HCT116 (cell line): ENCODE data around the gene ETAA1. TPM values are rescaled to one million over a fixed set of nuclear protein-coding genes. Genes with fewer than 3 reads are reported as not detected.

Experiments used
- ATAC-seq: fragments of 200-7000 bp; cut with Tn5 transposase; 2 replicates; pipeline ENCODE4 v1.9.1; 2020; ENCODE audit warnings: mild to moderate bottlenecking, moderate library complexity
- BruUV-seq: library from RNA; stranded (reverse); fragments of 400-500 nt; replicated peaks from 2 replicates; lab custom pipeline; 2021; lab: Mats Ljungman, UMichigan
- CTCF ChIA-PET: fragments of 300-600 bp; sonication (Branson Sonifier 250); formaldehyde crosslinking; loops from one replicate; lab custom pipeline; 2021; ENCODE audit warnings: antibody characterized with exemption; lab: Charles Lee
- POLR2A ChIA-PET: fragments of 300-600, 350-600 bp; sonication (Branson Sonifier 250); formaldehyde crosslinking; loops from one replicate; lab custom pipeline; 2021; ENCODE audit warnings: antibody characterized with exemption; lab: Charles Lee
- RAD21 ChIA-PET, 2 experiments: fragments of 300-600 bp; sonication (Branson Sonifier 250); formaldehyde crosslinking; loops; one replicate each; lab custom pipeline; 2023; ENCODE audit warnings: low total read pairs in 2 of 2; ENCODE audit not compliant: uncharacterized antibody in 2 of 2, unreplicated experiment in 2 of 2, low non-redundant PET in 1 of 2; lab: Charles Lee
- DNase-seq: peaks from one replicate; pipeline ENCODE4 v3.0.0-alpha.2; 2010; ENCODE audit warnings: low read depth, low spot score
- H2AFZ ChIP-seq: fragments of 200-600 bp; shearing (Covaris generic), sonication (generic); 2 replicates; pipeline ENCODE4 v1.6.1; 2017; ENCODE audit warnings: low read depth, mixed run types, mixed read lengths, antibody characterized with exemption, low read length; ENCODE audit not compliant: poor library complexity, severe bottlenecking
- H3K27ac ChIP-seq: 2 replicates; pipeline ENCODE4 v1.5.1; 2012; ENCODE audit warnings: low read depth, low read length
- H3K27me3 ChIP-seq: fragments of 200-600 bp; sonication (generic); 2 replicates; pipeline ENCODE4 v1.6.1; 2016; ENCODE audit warnings: mixed run types, low read length, mixed read lengths; ENCODE audit not compliant: insufficient read depth
- H3K36me3 ChIP-seq, 2 experiments: fragments of 200-500 bp in 1 of 2; fragments of 200-600 bp in 1 of 2; sonication (Bioruptor generic) in 1 of 2; sonication (generic) in 1 of 2; 2 replicates each; pipeline versions ENCODE4 v1.5.1 to v1.6.1; 2014 to 2016; ENCODE audit warnings: low read length in 2 of 2, inconsistent platforms in 1 of 2, mixed read lengths in 1 of 2, mixed run types in 1 of 2; ENCODE audit not compliant: insufficient read depth in 2 of 2, control insufficient read depth in 1 of 2
- H3K4me1 ChIP-seq, 2 experiments: fragments of 200-600 bp in 1 of 2; sonication (generic) in 1 of 2; 2 replicates each; pipeline versions ENCODE4 v1.5.1 to v1.6.1; 2012 to 2017; ENCODE audit warnings: low read length in 2 of 2, inconsistent platforms in 1 of 2, mild to moderate bottlenecking in 1 of 2, mixed read lengths in 1 of 2, mixed run types in 1 of 2, moderate library complexity in 1 of 2; ENCODE audit not compliant: insufficient read depth in 2 of 2, control insufficient read depth in 1 of 2
- H3K4me2 ChIP-seq: fragments of 200-600 bp; sonication (generic); 2 replicates; pipeline ENCODE4 v1.6.1; 2017; ENCODE audit warnings: mixed run types, low read length, mixed read lengths
- H3K4me3 ChIP-seq, 2 experiments: fragments of 200-600 bp in 1 of 2; sonication (generic) in 1 of 2; replicated peaks in 1 of 2; 2 replicates each; pipeline ENCODE4 v1.5.1; 2011 to 2016; ENCODE audit warnings: low read length in 2 of 2, control low read depth in 1 of 2, low read depth in 1 of 2, mild to moderate bottlenecking in 1 of 2, mixed read lengths in 1 of 2, mixed run types in 1 of 2
- H3K79me2 ChIP-seq: fragments of 200-600 bp; sonication (generic); 2 replicates; pipeline ENCODE4 v1.6.1; 2017; ENCODE audit warnings: mild to moderate bottlenecking, mixed run types, low read length, moderate library complexity, mixed read lengths; ENCODE audit not compliant: insufficient read depth
- H3K9ac ChIP-seq: fragments of 200-600 bp; sonication (generic); 2 replicates; pipeline ENCODE4 v1.6.1; 2016; ENCODE audit warnings: low read length, mixed read lengths
- H3K9me2 ChIP-seq: fragments of 200-600 bp; sonication (generic), shearing (Covaris generic); 2 replicates; pipeline ENCODE4 v1.6.1; 2017; ENCODE audit warnings: mixed run types, mild to moderate bottlenecking, moderate library complexity; ENCODE audit not compliant: insufficient read depth
- H3K9me3 ChIP-seq, 2 experiments: fragments of 200-500 bp in 1 of 2; fragments of 200-600 bp in 1 of 2; sonication (Bioruptor generic) in 1 of 2; sonication (generic) in 1 of 2; 2 replicates each; pipeline ENCODE4 v1.6.1; 2014 to 2017; ENCODE audit warnings: low read length in 2 of 2, mixed read lengths in 2 of 2, inconsistent platforms in 1 of 2, low read depth in 1 of 2, mild to moderate bottlenecking in 1 of 2, mixed run types in 1 of 2, moderate library complexity in 1 of 2; ENCODE audit not compliant: control insufficient read depth in 1 of 2, insufficient read depth in 1 of 2
- H4K20me1 ChIP-seq: fragments of 200-600 bp; sonication (generic), shearing (Covaris generic); 2 replicates; pipeline ENCODE4 v1.6.1; 2017; ENCODE audit warnings: mixed run types, mild to moderate bottlenecking, moderate library complexity; ENCODE audit not compliant: insufficient read depth
- CEBPB ChIP-seq: IDR thresholded peaks from 2 replicates; pipeline ENCODE4 v1.6.1; 2012; ENCODE audit warnings: low read depth
- EGR1 ChIP-seq: IDR thresholded peaks from 2 replicates; pipeline ENCODE4 v1.6.1; 2012; ENCODE audit warnings: low read depth
- ELF1 ChIP-seq: IDR thresholded peaks from 2 replicates; pipeline ENCODE4 v1.6.1; 2012; ENCODE audit warnings: low read depth, borderline replicate concordance
- EZH2phosphoT487 ChIP-seq: fragments of 200-600 bp; IDR thresholded peaks from 2 replicates; pipeline ENCODE4 v1.6.1; 2018; ENCODE audit warnings: antibody characterized with exemption, borderline replicate concordance
- FOSL1 ChIP-seq: IDR thresholded peaks from 2 replicates; pipeline ENCODE4 v1.6.1; 2012; ENCODE audit warnings: low read depth
- POLR2AphosphoS5 ChIP-seq: IDR thresholded peaks from 2 replicates; pipeline ENCODE4 v1.6.1; 2011; ENCODE audit warnings: mild to moderate bottlenecking, low read depth, low read length, moderate library complexity
- RAD21 ChIP-seq: IDR thresholded peaks from 2 replicates; pipeline ENCODE4 v1.6.1; 2012; ENCODE audit warnings: low read depth, mild to moderate bottlenecking
- SP1 ChIP-seq: IDR thresholded peaks from 2 replicates; pipeline ENCODE4 v1.6.1; 2012; ENCODE audit warnings: low read depth
- ZFX ChIP-seq: fragments of 450-650 bp; IDR thresholded peaks from 2 replicates; pipeline ENCODE4 v1.6.1; 2017
- intact Hi-C: fragments of 100-400 bp; cut with micrococcal nuclease; formaldehyde crosslinking; loops from 2 replicates; pipeline ENCODE4 v1.10.0; 2022
- total RNA-seq: library from RNA; stranded (reverse); gene quantifications from one replicate; pipeline ENCODE4 v1.2.1, GENCODE V29; 2021; ENCODE audit not compliant: unreplicated experiment
- TF ChIP-seq, protein P1 (sequence below), 3 experiments: fragments of 200-600 bp in 1 of 3; sonication (generic) in 1 of 3; IDR thresholded peaks in 2 of 3; conservative IDR thresholded peaks in 1 of 3; 2 replicates each; pipeline ENCODE4 v1.5.1; 2012 to 2017; ENCODE audit warnings: low read depth in 2 of 3, low read length in 2 of 3, antibody characterized with exemption in 1 of 3, borderline replicate concordance in 1 of 3, control low read depth in 1 of 3, mild to moderate bottlenecking in 1 of 3, mixed read lengths in 1 of 3, mixed run types in 1 of 3, moderate library complexity in 1 of 3; ENCODE audit not compliant: insufficient read depth in 1 of 3
- TF ChIP-seq, protein P2 (sequence below): IDR thresholded peaks from 2 replicates; pipeline ENCODE4 v1.6.1; 2012
- TF ChIP-seq, protein P3 (sequence below): IDR thresholded peaks from 2 replicates; pipeline ENCODE4 v1.6.1; 2011; ENCODE audit warnings: mild to moderate bottlenecking, low read length, moderate library complexity; ENCODE audit not compliant: insufficient replicate concordance; ENCODE audit errors: extremely low read depth
- TF ChIP-seq, protein P4 (sequence below): IDR thresholded peaks from 2 replicates; pipeline ENCODE4 v1.6.1; 2012; ENCODE audit warnings: low read depth

The ETAA1 gene
- total RNA-seq, 1 experiment from 2014 or later = 9.6 TPM

DNA sequence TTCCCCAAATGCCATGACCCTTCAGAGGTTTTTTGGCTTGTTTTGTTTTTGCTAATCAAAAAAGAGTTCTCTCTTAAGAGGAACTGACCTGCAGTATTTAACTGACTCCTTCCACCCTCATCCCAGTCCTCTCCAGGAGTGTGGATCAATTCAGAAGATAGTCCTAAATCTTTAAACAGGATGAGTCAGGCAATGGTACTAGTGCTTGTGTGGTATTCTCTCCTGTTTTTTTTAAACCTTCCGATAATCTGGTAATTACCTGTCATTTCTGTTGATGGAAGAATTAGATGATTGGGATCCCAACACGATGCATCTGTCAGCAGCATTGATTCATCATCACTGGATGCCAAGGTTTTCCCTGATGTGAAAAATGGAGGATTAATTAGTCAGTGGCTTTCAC lies 41.2 kb downstream of the ETAA1 start:
- DNase-seq (no peak), ATAC-seq (no peak)
- Histone ChIP-seq H4K20me1 (no peaks in the 10 kb centered on the region), H3K9me3 (no peaks in the 10 kb centered on the region), H2AFZ (no peak overlapping the region), H3K4me1 (no peaks in the 10 kb centered on the region), H3K4me2 (no peak overlapping the region), H3K4me3 (no peak overlapping the region), H3K36me3 (no peaks in the 10 kb centered on the region), H3K79me2 (no peaks in the 10 kb centered on the region), H3K9ac (no peak overlapping the region), H3K27me3 (no peaks in the 10 kb centered on the region), H3K9me2 (no peaks in the 10 kb centered on the region), H3K27ac (no peak overlapping the region)
- intact Hi-C loops = no loop called here
- ChIA-PET CTCF (no interaction called here), POLR2A (no interaction called here), RAD21 (no interaction called here)
- BruUV-seq = no TSS peak
- TF ChIP-seq CEBPB (no peak), FOSL1 (no peak), ZFX (no peak), EZH2phosphoT487 (no peak), POLR2AphosphoS5 (no peak)
- TF ChIP-seq, protein P1, sequence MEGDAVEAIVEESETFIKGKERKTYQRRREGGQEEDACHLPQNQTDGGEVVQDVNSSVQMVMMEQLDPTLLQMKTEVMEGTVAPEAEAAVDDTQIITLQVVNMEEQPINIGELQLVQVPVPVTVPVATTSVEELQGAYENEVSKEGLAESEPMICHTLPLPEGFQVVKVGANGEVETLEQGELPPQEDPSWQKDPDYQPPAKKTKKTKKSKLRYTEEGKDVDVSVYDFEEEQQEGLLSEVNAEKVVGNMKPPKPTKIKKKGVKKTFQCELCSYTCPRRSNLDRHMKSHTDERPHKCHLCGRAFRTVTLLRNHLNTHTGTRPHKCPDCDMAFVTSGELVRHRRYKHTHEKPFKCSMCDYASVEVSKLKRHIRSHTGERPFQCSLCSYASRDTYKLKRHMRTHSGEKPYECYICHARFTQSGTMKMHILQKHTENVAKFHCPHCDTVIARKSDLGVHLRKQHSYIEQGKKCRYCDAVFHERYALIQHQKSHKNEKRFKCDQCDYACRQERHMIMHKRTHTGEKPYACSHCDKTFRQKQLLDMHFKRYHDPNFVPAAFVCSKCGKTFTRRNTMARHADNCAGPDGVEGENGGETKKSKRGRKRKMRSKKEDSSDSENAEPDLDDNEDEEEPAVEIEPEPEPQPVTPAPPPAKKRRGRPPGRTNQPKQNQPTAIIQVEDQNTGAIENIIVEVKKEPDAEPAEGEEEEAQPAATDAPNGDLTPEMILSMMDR (IDR thresholded peaks at IDR 0.05 in 2 of 3, conservative IDR thresholded peaks at IDR 0.05 in 1 of 3; ENCODE audit: borderline replicate concordance in 1 of 3, insufficient read depth in 1 of 3, low read depth in 2 of 3, low read length in 2 of 3) = no peak

DNA sequence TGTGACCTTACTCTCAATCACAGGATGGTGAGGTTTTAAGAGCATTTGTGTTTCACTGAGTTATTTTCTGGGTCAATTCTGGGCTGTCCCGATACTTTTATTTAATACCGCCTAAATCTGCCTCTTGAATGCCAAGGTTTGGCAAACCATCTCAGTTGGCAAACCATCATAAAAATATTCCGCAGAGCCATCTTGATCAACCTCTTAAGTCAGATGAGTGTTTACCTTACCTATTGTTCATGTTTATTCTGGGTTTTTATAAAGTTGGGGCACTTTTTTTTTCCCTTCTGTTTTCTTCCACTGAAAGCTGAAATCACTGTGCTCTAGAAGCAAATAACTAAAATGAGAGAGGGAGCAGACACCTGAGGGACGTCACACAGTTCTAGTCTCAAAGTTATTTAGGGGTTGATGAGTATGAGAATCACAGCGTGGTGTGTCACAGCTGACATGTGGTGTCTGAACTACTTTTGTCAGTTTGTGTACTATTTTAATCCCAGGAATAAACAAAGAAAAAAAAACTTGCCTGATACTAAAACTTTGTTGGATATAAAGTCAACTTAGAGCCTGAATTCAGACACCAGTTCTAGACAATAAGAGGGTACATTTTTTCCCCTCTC lies 48.6 kb downstream of the ETAA1 start:
- Histone ChIP-seq H3K27me3 (no peaks in the 10 kb centered on the region), H3K4me3 (no peak overlapping the region), H3K79me2 (no peaks in the 10 kb centered on the region), H3K9ac (no peak overlapping the region), H4K20me1 (no peaks in the 10 kb centered on the region), H3K27ac (no peak overlapping the region), H3K9me3 (no peaks in the 10 kb centered on the region), H3K9me2 (no peaks in the 10 kb centered on the region), H3K4me2 (no peak overlapping the region), H3K4me1 (no peaks in the 10 kb centered on the region), H2AFZ (no peak overlapping the region), H3K36me3 (no peaks in the 10 kb centered on the region)
- intact Hi-C loops = no loop called here
- RAD21 ChIA-PET = no interaction called here
- POLR2A ChIA-PET = no interaction called here
- BruUV-seq = no TSS peak
- DNase-seq (no peak), ATAC-seq (no peak)
- CTCF ChIA-PET = no interaction called here
- TF ChIP-seq ELF1 (no peak), EGR1 (no peak), FOSL1 (no peak), RAD21 (no peak), SP1 (no peak)
- TF ChIP-seq, protein P2, sequence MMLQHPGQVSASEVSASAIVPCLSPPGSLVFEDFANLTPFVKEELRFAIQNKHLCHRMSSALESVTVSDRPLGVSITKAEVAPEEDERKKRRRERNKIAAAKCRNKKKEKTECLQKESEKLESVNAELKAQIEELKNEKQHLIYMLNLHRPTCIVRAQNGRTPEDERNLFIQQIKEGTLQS = no peak
- TF ChIP-seq, protein P3, sequence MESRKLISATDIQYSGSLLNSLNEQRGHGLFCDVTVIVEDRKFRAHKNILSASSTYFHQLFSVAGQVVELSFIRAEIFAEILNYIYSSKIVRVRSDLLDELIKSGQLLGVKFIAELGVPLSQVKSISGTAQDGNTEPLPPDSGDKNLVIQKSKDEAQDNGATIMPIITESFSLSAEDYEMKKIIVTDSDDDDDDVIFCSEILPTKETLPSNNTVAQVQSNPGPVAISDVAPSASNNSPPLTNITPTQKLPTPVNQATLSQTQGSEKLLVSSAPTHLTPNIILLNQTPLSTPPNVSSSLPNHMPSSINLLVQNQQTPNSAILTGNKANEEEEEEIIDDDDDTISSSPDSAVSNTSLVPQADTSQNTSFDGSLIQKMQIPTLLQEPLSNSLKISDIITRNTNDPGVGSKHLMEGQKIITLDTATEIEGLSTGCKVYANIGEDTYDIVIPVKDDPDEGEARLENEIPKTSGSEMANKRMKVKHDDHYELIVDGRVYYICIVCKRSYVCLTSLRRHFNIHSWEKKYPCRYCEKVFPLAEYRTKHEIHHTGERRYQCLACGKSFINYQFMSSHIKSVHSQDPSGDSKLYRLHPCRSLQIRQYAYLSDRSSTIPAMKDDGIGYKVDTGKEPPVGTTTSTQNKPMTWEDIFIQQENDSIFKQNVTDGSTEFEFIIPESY = no peak
- TF ChIP-seq, protein P4, sequence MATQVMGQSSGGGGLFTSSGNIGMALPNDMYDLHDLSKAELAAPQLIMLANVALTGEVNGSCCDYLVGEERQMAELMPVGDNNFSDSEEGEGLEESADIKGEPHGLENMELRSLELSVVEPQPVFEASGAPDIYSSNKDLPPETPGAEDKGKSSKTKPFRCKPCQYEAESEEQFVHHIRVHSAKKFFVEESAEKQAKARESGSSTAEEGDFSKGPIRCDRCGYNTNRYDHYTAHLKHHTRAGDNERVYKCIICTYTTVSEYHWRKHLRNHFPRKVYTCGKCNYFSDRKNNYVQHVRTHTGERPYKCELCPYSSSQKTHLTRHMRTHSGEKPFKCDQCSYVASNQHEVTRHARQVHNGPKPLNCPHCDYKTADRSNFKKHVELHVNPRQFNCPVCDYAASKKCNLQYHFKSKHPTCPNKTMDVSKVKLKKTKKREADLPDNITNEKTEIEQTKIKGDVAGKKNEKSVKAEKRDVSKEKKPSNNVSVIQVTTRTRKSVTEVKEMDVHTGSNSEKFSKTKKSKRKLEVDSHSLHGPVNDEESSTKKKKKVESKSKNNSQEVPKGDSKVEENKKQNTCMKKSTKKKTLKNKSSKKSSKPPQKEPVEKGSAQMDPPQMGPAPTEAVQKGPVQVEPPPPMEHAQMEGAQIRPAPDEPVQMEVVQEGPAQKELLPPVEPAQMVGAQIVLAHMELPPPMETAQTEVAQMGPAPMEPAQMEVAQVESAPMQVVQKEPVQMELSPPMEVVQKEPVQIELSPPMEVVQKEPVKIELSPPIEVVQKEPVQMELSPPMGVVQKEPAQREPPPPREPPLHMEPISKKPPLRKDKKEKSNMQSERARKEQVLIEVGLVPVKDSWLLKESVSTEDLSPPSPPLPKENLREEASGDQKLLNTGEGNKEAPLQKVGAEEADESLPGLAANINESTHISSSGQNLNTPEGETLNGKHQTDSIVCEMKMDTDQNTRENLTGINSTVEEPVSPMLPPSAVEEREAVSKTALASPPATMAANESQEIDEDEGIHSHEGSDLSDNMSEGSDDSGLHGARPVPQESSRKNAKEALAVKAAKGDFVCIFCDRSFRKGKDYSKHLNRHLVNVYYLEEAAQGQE = no peak
